GM19238 (cell line): ENCODE data around the gene INHA.

Experiments
- DNase-seq: peaks from one replicate; pipeline ENCODE4 v3.0.0; 2011; ENCODE audit warnings: low spot score; ENCODE audit not compliant: insufficient read length

Gene INHA

GRCh38 chr2:219557791-219558785 is 14.0 kb upstream of the INHA start:
- no peak for DNase-seq

- DNase-seq = no peak
Measured at GRCh38 chr2:219559156-219559915, 12.8 kb upstream of the INHA start.

DNA sequence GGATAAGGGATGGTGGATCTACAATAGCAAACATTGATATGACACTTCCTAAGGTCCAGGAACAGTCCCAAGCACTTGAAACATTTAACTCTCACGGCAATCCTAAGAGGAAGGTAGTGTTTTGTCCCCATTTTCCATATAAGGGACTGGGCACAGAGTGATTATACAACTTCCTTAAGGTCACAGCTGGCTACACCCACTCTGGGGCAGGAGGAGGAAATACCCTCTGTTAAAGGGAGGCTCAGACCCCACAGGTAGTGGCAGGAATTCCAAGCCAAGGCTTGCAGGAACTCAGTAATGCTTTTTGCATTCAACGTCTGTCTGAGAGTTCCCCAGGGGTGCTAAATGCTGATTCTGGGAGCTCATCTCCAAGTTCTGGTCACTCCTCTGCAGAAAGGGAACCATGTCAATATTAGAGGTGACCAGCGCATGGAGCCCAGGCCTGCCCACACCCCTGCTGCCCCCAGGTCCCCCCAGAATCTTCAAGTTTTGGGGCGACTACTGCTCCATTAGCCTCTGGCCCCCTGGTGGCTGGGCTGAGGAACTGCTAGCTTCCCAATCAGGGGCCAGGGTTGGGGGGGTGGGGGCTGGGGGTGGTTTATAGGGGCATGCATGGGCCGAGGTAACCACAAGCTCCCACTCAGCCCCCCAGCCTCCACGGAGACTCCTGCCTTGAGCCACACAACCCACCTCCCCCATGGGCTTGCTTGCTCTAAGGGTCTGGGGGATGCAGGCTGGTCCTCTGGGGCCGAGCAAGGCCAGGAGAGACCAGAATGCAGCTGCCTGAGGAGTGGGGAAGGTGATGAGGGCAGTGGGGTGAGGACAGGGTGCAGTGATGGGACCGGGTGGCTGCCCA is 11.8 kb upstream of the INHA start:
- peak; percentile 58 for DNase-seq

- DNase-seq = no peak
Measured at GRCh38 chr2:219560893-219561178, 11.3 kb upstream of the INHA start.

DNA sequence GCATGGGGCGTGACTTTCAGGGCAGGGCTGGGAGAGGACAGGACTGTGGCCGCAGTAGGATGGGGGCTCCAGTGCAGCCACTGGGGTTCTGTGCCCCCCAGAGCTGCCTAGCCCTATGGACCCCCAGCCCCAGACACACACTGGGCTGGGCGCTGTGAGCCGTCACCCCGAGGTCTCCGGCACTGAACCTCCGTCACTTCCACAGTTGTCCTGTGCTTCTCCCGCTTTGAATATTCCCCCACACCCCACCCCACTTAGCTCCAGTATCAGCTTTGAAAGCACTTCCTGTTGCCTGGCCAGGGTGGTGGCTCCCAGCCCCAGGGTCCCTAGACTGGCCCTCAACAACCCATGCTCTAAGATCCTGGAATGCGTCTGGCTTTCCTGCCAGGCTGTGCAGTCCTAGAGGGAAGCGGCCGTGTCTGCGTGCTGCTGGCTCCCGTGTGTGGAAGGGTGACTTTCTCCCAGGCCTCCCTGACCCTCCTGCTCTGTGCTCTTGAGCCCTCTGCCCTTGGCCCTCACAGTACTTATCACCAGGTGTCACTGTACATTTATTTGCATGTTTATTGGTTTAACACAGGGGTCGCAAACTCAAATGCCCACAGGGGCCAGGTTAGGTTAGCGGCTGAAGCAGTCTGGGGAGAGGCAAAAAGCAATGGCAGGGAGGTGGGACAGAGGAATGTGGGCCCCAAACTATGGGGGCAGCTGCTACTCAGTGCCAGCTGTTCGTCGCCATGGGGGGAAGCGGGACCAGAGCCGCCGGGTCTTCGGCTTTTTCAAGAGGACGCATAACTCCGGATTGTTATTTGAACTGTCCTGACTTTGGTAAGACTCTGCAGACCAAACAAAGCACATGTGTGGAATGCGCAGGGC is 10.7 kb upstream of the INHA start:
- no peak for DNase-seq

- no peak for DNase-seq
Measured at GRCh38 chr2:219562049-219563020, 9.8 kb upstream of the INHA start.

DNA sequence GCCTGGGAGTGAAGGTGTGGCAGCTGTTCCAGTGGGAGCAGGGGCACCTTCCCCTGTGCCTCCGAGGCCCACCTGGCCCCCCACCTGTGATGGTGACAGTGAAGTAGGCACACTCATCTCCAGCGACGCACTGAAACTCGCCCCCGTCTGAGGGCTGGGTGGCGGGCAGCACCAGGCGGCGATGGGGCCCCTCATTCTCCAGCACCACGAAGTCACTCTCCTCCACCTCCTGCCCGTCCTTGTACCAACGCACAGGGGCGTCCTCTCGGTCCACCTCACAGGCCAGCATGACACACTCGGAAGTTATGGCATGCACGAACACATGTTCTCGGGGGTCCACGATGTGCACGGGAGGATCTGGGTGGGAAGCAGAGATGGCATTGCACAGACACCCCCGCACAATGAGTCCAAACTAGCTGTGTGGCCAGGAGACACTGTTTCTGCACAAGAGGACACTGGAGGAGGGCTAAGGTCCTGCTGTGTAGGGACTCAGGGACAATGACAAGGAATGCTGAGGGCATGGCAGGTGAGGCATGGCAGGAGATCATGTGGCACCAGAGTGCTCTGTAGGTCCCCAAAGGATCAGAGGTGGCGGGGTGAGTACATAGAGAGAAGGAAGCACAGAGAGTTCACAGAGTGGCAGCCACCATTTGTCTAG is 8.7 kb upstream of the INHA start:
- no peak for DNase-seq

- DNase-seq = no peak
Measured at GRCh38 chr2:219565130-219566080, 6.7 kb upstream of the INHA start.

DNA sequence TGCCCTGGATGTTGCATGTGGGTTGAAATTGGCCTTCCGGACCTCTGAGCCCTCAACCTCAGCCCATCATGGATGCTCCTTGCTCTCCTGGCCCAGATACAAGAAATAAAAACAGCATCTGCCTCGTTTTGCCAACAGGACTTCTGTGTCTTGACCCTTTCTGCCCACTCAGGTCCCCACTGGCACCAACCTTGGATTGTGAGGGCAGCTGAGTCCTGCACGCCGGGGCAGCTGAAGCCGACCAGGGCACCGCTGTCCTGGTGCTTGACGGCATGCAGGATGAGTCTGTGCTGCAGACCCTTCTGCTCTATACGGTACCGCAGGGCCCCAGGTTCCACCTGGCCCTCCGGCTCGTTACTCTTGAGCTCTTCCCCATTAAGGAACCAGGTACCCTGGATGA is 5.5 kb upstream of the INHA start:
- no peak for DNase-seq

- no peak for DNase-seq
Measured at GRCh38 chr2:219567131-219567530, 5.0 kb upstream of the INHA start.

DNA sequence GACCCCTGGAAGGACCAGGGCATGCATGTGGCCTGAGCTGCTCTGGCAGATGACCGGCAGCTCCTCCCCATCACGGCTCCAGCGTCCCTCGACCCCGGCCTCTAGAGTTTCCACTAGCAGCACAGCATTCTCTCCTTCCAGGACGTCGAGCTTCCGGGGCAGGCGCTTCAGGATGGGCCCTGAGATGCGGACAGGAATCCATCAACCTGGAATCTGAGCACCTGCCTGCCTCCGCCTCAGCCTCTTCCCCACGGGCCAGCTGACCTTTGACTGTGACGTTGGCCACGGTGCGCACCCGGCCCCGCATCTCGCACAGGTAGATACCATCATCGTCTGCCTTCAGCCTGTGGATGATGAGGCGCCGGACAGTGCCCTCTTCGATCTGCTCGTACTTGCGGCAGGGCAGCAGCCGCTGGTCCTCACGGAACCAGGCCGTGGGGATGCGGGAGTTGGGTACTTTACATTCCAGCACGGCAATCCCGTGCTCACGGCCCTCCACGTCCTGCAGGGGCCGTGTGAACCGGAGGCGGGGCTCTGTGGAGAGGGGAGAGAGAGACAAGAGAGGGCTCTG is 4.2 kb upstream of the INHA start:
- no peak for DNase-seq

GRCh38 chr2:219569041-219569440 is 3.1 kb upstream of the INHA start:
- no peak for DNase-seq

DNA sequence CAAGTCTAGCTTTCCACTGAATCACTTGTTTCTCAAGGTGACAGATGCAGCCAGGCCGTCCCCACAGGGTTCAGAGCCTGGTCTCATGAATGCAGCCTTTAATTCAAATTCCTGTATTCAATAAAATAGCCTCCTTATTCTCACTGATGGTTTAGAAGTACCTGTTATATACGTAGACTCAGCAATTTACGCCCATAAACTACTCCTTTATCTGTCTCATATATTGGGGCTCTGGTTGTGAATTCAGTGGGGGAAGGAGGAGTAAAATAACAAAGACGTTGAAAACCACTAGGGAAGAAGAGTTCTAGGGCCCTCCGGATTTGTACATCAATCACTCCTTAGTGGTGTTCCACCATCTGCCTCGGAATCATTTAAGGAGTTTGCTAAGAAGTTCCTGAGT is 2.5 kb upstream of the INHA start:
- DNase-seq = no peak

GRCh38 chr2:219570194-219570923 is 1.8 kb upstream of the INHA start:
- DNase-seq = no peak

DNA sequence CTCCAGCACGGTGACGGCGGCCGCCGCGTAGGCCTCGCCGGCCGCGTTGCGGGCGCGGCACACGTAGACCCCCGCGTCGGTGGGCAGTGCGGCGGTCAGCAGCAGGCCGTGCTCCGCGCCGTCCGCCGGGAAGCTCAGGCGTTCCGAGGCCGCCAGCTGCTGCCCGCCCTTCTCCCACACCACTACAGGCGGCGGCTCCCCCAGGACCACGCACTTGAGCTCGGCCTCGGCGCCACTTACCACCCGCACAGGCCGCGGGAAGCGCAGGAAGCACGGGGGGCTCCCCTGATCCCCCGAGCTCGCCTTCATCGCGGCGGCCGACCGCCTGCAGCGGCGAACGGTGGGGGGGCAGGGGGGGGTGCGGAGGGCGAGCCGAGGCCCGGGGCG is 1.2 kb upstream of the INHA start:
- no peak for DNase-seq

- DNase-seq = no peak
Measured at GRCh38 chr2:219571311-219572236, 536 bp upstream of the INHA start, which contains the start of gene OBSL1. Gene OBSL1 (minus strand): TSS chr2:219571539. CDS start chr2:219571232, 307 bp downstream.
